ENCODE measurements around the gene KRT85.

GRCh38 chr12:52364061-52364460, 3.2 kb downstream of the KRT85 start:
- TF ChIP-seq CTCF (conservative IDR thresholded peaks at IDR 0.05; ENCODE audit: low read depth, low read length) (no peak), EZH2 (IDR thresholded peaks at IDR 0.05; ENCODE audit: borderline replicate concordance, low read depth, low read length, poor library complexity, severe bottlenecking) (no peak)

Measured in A673 (cell line).